Neuron (in vitro differentiated cells): ENCODE data around the gene UBXN10.
"Not testable (repeated sequence)": the region's sequence is repeated elsewhere in the genome, so short reads cannot be mapped to it uniquely, and the experiment has no call there.

ENCODE experiments used
- H2AFZ ChIP-seq: one replicate; pipeline ENCODE4 v1.6.1; 2013; ENCODE audit warnings: low read depth, mild to moderate bottlenecking, inconsistent platforms, low read length, moderate library complexity
- H3K27me3 ChIP-seq: one replicate; pipeline ENCODE4 v1.6.1; 2013; ENCODE audit warnings: low read length; ENCODE audit not compliant: insufficient read depth
- H3K36me3 ChIP-seq: one replicate; pipeline ENCODE4 v1.6.1; 2013; ENCODE audit warnings: low read length; ENCODE audit not compliant: insufficient read depth
- H3K4me1 ChIP-seq: one replicate; pipeline ENCODE4 v1.6.1; 2013; ENCODE audit warnings: low read length; ENCODE audit not compliant: insufficient read depth
- H3K4me3 ChIP-seq: 2 replicates; pipeline ENCODE4 v1.5.1; 2013; ENCODE audit warnings: mild to moderate bottlenecking, low read length, moderate library complexity
- H3K9me3 ChIP-seq: one replicate; pipeline ENCODE4 v1.6.1; 2013; ENCODE audit warnings: low read length

The UBXN10 gene

DNA sequence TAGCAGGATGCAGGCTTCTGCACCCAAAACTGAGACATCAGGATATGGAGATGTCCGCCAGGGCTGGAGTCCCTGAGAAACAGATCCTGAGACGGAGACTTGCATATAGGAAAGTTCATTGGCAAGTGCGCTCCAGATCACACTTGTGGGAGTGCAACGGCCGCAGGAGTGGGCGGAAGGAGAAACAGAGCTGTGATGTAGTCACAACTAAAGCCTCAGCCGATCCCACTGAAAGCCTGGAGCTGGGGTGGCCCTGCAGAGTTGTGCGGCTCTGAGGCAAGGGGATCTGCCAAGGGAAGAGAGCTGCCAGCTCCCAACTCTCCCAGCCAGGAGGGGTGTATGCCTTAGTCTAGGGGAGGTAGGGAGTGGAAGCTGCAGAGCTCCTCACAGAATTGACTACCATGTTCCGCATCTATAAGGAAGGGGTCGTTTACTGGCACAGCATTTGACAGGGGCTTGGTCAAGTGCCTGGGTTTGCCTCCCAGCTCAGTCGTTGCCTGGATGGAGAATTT, 42.5 kb downstream of the UBXN10 start:
- Histone ChIP-seq H3K4me1 (no peaks in the 10 kb centered on the region), H3K27me3 (peaks cover 18% of the 10 kb centered on the region), H2AFZ (no peak overlapping the region), H3K4me3 (no peak overlapping the region), H3K36me3 (no peaks in the 10 kb centered on the region), H3K9me3 (no peaks in the 10 kb centered on the region)

GRCh38 chr1:20229171-20229570, 43.3 kb downstream of the UBXN10 start:
- Histone ChIP-seq H3K36me3 (no peaks in the 10 kb centered on the region), H3K9me3 (no peaks in the 10 kb centered on the region), H2AFZ (no peak overlapping the region), H3K4me1 (no peaks in the 10 kb centered on the region), H3K27me3 (peaks cover 16% of the 10 kb centered on the region), H3K4me3 (no peak overlapping the region)

DNA sequence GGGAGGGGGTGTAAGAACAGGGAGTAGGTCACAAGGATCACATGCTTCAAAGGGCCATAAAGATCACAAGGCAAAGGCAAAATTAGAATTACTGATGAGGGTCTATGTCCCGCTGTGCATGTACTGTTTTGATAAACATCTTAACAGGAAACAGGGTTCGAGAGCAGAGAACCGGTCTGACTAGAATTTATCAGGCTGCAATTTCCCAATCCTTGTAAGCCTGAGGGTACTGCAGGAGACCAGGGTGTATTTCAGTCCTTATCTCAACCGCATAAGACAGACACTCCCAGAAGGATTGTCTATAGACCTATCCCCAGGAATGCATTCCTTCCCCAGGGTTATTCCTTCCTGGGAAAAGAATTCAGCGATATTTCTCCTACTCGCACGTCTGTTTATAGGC, 46.7 kb downstream of the UBXN10 start:
- H3K27me3 ChIP-seq, H3K36me3 ChIP-seq, H3K9me3 ChIP-seq, H2AFZ ChIP-seq, H3K4me3 ChIP-seq, H3K4me1 ChIP-seq: not testable (repeated sequence)

DNA sequence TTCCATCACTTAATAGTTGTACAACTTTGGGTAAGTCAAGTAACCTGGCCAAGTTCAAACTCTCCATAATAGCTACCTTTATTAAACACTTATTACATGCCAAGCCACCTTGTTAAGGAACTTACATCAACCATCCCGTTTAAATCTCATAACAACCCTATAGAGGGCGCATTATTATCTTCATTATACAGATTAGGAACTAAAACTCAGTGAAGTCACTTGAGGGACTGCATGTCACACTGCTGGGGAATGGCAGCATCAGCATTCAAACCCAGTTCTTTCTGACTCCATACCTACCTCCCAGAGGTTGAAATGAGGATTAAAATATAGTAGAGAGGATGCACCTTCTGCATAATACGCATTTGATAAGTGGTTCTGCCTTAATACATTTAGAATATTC, 47.5 kb downstream of the UBXN10 start:
- no peaks in the 10 kb centered on the region for H3K36me3 ChIP-seq
- H3K9me3 ChIP-seq: no peaks in the 10 kb centered on the region
- H2AFZ ChIP-seq: no peak overlapping the region
- no peak overlapping the region for H3K4me3 ChIP-seq
- H3K27me3 ChIP-seq: peaks cover 8% of the 10 kb centered on the region
- peaks cover 4% of the 10 kb centered on the region for H3K4me1 ChIP-seq

GRCh38 chr1:20233866-20234265, 48.0 kb downstream of the UBXN10 start:
- Histone ChIP-seq H3K4me3 (no peak overlapping the region), H3K36me3 (no peaks in the 10 kb centered on the region), H3K4me1 (peaks cover 4% of the 10 kb centered on the region)

DNA sequence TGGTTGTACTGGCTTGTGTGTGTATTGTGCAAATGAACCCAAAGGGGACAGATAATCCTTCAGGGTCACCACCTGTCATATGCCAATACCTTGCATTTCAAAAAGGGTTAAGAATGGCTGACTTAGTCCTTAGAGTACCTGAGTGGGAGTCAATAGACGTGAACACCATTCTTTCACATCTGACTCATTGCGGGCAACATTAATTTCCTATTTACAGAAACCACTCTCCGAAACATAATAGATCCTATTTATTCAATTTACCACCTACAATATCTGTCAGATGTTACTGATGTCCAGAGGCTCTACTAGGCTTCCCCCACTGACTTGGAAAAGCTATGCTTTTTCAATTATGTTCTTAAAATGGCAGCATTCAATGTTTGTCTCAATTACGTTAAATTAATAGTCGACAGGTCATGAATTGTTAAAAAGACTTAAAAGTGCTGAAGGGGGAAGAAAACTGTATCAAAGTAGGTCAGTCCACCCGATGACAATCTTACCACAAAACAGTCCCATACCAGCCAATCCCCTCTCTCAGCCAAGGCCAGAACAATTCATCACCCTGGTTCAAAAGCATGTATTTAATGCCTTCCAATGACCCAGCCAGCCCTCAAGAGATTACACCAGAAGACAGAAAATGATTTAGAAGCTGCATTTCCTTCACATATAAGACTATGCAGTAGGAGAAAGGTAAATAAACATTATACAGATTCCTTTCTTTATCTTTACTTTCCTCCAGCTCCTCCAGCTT, 49.1 kb downstream of the UBXN10 start:
- Histone ChIP-seq H3K36me3 (no peaks in the 10 kb centered on the region), H3K4me3 (no peak overlapping the region), H3K9me3 (no peaks in the 10 kb centered on the region), H2AFZ (no peak overlapping the region), H3K27me3 (peaks cover 8% of the 10 kb centered on the region), H3K4me1 (peaks cover 4% of the 10 kb centered on the region)

More at GRCh38 chr1:20233866-20234265, 48.0 kb downstream of the UBXN10 start:
- no peaks in the 10 kb centered on the region for H3K9me3 ChIP-seq
- H2AFZ ChIP-seq: no peak overlapping the region
- peaks cover 8% of the 10 kb centered on the region for H3K27me3 ChIP-seq

DNA sequence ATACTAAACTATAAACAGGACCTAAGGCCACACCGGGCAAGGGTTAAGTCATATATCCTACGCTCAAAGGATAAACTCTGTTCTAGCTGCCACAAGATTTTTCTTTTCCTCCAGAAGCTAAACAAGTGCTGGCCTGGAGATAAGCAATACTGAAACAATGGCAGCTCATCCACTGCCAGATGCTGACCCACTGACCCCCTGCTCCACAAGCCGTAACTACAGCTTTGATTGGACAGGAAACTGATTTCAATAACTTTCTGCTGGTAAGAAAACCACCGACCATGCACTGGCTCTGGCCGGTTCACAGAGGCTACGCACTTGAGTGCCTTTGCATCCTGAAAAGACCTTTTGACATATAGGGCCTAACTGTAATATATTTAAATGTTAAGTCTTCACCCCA, 51.8 kb downstream of the UBXN10 start:
- Histone ChIP-seq H3K36me3 (no peaks in the 10 kb centered on the region), H3K27me3 (peaks cover 15% of the 10 kb centered on the region), H3K9me3 (no peaks in the 10 kb centered on the region), H2AFZ (no peak overlapping the region), H3K4me3 (no peak overlapping the region), H3K4me1 (peaks cover 4% of the 10 kb centered on the region)

- H3K27me3 ChIP-seq: peaks cover 7% of the 10 kb centered on the region
- no peak overlapping the region for H2AFZ ChIP-seq
- H3K36me3 ChIP-seq: no peaks in the 10 kb centered on the region
- peaks cover 4% of the 10 kb centered on the region for H3K4me1 ChIP-seq
- no peaks in the 10 kb centered on the region for H3K9me3 ChIP-seq
- H3K4me3 ChIP-seq: no peak overlapping the region
These were observed 54.1 kb downstream of the UBXN10 start for GRCh38 chr1:20240012-20240411.

- Histone ChIP-seq H3K4me3 (no peak overlapping the region), H3K27me3 (peaks cover 7% of the 10 kb centered on the region), H3K4me1 (no peaks in the 10 kb centered on the region), H3K36me3 (no peaks in the 10 kb centered on the region), H3K9me3 (no peaks in the 10 kb centered on the region), H2AFZ (no peak overlapping the region)
These were observed 57.1 kb downstream of the UBXN10 start for GRCh38 chr1:20242890-20243479.
